ENCODE data around the gene USP19. TPM values are rescaled to one million over a fixed set of nuclear protein-coding genes. Genes with fewer than 3 reads are reported as not detected.
A peak's percentile ranks its signal among the peaks of the same experiment; 100 is the strongest.

The USP19 gene
- total RNA-seq, 1 donor from 2014 or later = 81.1 TPM

GRCh38 chr3:49092938-49093852, 27.4 kb downstream of the USP19 start:
- H3K36me3 Mint-ChIP-seq (ENCODE audit: insufficient read depth) = peaks cover 7% of the 10 kb centered on the region
- H3K27me3 Mint-ChIP-seq = no peaks in the 10 kb centered on the region
- peak overlapping the region; percentile 98 for H3K27ac Mint-ChIP-seq

DNA sequence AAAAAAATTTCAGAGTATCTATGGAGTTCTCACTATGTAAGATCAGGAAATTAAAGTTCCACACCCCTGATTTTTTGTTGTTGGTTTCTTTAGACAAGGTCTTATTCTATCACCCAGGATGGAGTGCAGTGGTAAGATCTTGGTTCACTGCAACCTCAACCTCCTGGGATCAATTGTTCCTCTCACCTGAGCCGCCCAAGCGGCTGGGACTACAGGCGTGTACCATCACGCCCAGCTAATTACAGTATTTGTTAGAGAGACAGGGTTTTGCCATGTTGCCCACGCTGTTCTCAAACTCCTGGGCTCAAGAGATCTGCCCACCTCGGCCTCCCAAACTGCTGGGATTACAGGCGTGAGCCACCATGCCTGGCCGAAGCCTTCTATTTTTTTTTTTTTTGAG, 39.2 kb downstream of the USP19 start:
- DNase-seq (ENCODE audit: low spot score, unreplicated experiment) = no peak
- Mint-ChIP-seq H3K27me3 (no peaks in the 10 kb centered on the region), H3K4me1 (ENCODE audit: low read depth) (no peaks in the 10 kb centered on the region), H3K4me3 (ENCODE audit: low read depth) (no peak overlapping the region), H3K9me3 (ENCODE audit: low read depth) (no peaks in the 10 kb centered on the region), H3K36me3 (ENCODE audit: insufficient read depth) (peaks cover 3% of the 10 kb centered on the region), H3K27ac (peak overlapping the region; percentile 62)
- TF ChIP-seq, protein P1, sequence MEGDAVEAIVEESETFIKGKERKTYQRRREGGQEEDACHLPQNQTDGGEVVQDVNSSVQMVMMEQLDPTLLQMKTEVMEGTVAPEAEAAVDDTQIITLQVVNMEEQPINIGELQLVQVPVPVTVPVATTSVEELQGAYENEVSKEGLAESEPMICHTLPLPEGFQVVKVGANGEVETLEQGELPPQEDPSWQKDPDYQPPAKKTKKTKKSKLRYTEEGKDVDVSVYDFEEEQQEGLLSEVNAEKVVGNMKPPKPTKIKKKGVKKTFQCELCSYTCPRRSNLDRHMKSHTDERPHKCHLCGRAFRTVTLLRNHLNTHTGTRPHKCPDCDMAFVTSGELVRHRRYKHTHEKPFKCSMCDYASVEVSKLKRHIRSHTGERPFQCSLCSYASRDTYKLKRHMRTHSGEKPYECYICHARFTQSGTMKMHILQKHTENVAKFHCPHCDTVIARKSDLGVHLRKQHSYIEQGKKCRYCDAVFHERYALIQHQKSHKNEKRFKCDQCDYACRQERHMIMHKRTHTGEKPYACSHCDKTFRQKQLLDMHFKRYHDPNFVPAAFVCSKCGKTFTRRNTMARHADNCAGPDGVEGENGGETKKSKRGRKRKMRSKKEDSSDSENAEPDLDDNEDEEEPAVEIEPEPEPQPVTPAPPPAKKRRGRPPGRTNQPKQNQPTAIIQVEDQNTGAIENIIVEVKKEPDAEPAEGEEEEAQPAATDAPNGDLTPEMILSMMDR (IDR thresholded peaks at IDR 0.05; ENCODE audit: unreplicated experiment) = no peak

More at GRCh38 chr3:49092938-49093852, 27.4 kb downstream of the USP19 start:
- peaks cover 19% of the 10 kb centered on the region for H3K4me1 Mint-ChIP-seq (ENCODE audit: low read depth)
- TF ChIP-seq, protein P1 (IDR thresholded peaks at IDR 0.05; ENCODE audit: unreplicated experiment) = no peak
- peak; percentile 63 for DNase-seq (ENCODE audit: low spot score, unreplicated experiment)
- H3K9me3 Mint-ChIP-seq (ENCODE audit: low read depth) = no peaks in the 10 kb centered on the region
- peak overlapping the region; percentile 92 for H3K4me3 Mint-ChIP-seq (ENCODE audit: low read depth)

GRCh38 chr3:49079270-49079669, 41.4 kb downstream of the USP19 start:
- Mint-ChIP-seq H3K4me1 (ENCODE audit: low read depth) (no peaks in the 10 kb centered on the region), H3K36me3 (ENCODE audit: insufficient read depth) (peaks cover 7% of the 10 kb centered on the region), H3K27ac (no peak overlapping the region), H3K9me3 (ENCODE audit: low read depth) (no peaks in the 10 kb centered on the region), H3K4me3 (ENCODE audit: low read depth) (no peak overlapping the region), H3K27me3 (no peaks in the 10 kb centered on the region)
- TF ChIP-seq, protein P1 (IDR thresholded peaks at IDR 0.05; ENCODE audit: unreplicated experiment) = no peak
- DNase-seq (ENCODE audit: low spot score, unreplicated experiment) = no peak

- Mint-ChIP-seq H3K27me3 (no peaks in the 10 kb centered on the region), H3K9me3 (ENCODE audit: low read depth) (no peaks in the 10 kb centered on the region), H3K27ac (no peak overlapping the region), H3K36me3 (ENCODE audit: insufficient read depth) (peaks cover 12% of the 10 kb centered on the region), H3K4me1 (ENCODE audit: low read depth) (no peaks in the 10 kb centered on the region), H3K4me3 (ENCODE audit: low read depth) (no peak overlapping the region)
- TF ChIP-seq, protein P1 (IDR thresholded peaks at IDR 0.05; ENCODE audit: unreplicated experiment) = no peak
- DNase-seq (ENCODE audit: low spot score, unreplicated experiment) = no peak
These were observed 44.0 kb downstream of the USP19 start for GRCh38 chr3:49076646-49077045.

DNA sequence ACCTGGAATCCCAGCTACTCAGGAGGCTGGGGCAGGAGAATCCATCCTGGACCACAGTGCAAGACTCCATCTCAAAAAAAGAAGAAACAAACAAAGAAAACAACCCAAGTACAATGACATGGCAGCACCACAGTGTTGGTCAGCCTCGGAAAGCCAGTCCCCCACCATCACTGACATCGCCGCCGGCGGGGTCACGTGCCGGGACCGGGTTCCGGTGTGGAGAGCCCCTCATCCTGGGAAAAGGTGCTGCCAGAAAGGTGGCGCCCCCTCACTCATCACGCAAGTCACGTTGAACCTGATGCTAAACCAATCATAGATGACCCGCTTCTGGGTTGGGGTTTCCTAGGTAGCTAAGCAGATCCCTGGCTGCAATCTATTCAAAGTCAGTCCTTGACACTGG, 44.5 kb downstream of the USP19 start:
- Mint-ChIP-seq H3K4me1 (ENCODE audit: low read depth) (no peaks in the 10 kb centered on the region), H3K27ac (no peak overlapping the region), H3K36me3 (ENCODE audit: insufficient read depth) (peaks cover 12% of the 10 kb centered on the region), H3K4me3 (ENCODE audit: low read depth) (no peak overlapping the region), H3K27me3 (no peaks in the 10 kb centered on the region), H3K9me3 (ENCODE audit: low read depth) (no peaks in the 10 kb centered on the region)
- no peak for DNase-seq (ENCODE audit: low spot score, unreplicated experiment)
- TF ChIP-seq, protein P1 (IDR thresholded peaks at IDR 0.05; ENCODE audit: unreplicated experiment) = no peak

Small RNAs within 50 kb of the gene (microRNA-seq; reads per million reads assigned to microRNA genes)
- gene MIR6890 (ENCODE audit: borderline number of aligned reads, unreplicated experiment) = 2.4 reads per million

Other genes with a start within 250 kb of the USP19 start
- 14.2 and 17.1 TPM in 2 replicates for gene SLC25A20, start 221.9 kb downstream of the USP19 start, total RNA-seq
- 105 and 121 TPM in 2 replicates for gene ARIH2, start 202.0 kb downstream of the USP19 start, total RNA-seq
- gene P4HTM, start 130.6 kb downstream of the USP19 start, total RNA-seq = 45.3 and 48.4 TPM in 2 replicates
- 369 and 414 TPM in 2 replicates for gene WDR6, start 113.4 kb downstream of the USP19 start, total RNA-seq
- gene DALRD3, start 102.2 kb downstream of the USP19 start, total RNA-seq = 44.1 and 45.5 TPM in 2 replicates
- gene NDUFAF3, start 98.7 kb downstream of the USP19 start, total RNA-seq = 46.1 and 49.5 TPM in 2 replicates
- gene IMPDH2, start 91.4 kb downstream of the USP19 start, total RNA-seq = 197 and 206 TPM in 2 replicates
- gene QRICH1, start 26.8 kb downstream of the USP19 start, total RNA-seq = 130 and 134 TPM in 2 replicates
- 402 and 417 TPM in 2 replicates for gene QARS1, start 16.1 kb downstream of the USP19 start, total RNA-seq
- 273 and 278 TPM in 2 replicates for gene LAMB2, start 12.2 kb upstream of the USP19 start, total RNA-seq
- 28.6 and 29.8 TPM in 2 replicates for gene CCDC71, start 45.5 kb upstream of the USP19 start, total RNA-seq
- 38.7 and 41.4 TPM in 2 replicates for gene KLHDC8B, start 50.8 kb upstream of the USP19 start, total RNA-seq
- 14.8 and 15.1 TPM in 2 replicates for gene C3orf62, start 156.4 kb upstream of the USP19 start, total RNA-seq
- gene USP4, start 219.2 kb upstream of the USP19 start, total RNA-seq = 55.1 and 56.6 TPM in 2 replicates
- 130 TPM in 2 replicates for gene GPX1, start 237.5 kb upstream of the USP19 start, total RNA-seq

All from progenitor cell of endocrine pancreas (in vitro differentiated cells).